Left lung (tissue), 10 donors: ENCODE results near the gene GPR78. TPM values are rescaled to one million over a fixed set of nuclear protein-coding genes. Genes with fewer than 3 reads are reported as not detected.

Experiments used
- ATAC-seq: fragments of 200-7000 bp; cut with Tn5 transposase; one replicate; pipeline ENCODE4 v1.9.1; 2020; ENCODE audit warnings: moderate library complexity
- DNase-seq, 4 donors: peaks; one replicate each; pipeline ENCODE4 v3.0.0-alpha.2; 2013 to 2020
- H3K27ac ChIP-seq, 2 donors: fragments of 200-600 bp; sonication (generic) in 1 of 2; one replicate each; pipeline versions ENCODE4 v1.5.0 to v1.8.0; 2020 to 2021
- H3K27me3 ChIP-seq, 2 donors: fragments of 200-600 bp; sonication (generic) in 1 of 2; one replicate each; pipeline versions ENCODE4 v1.5.0 to v1.8.0; 2020 to 2021
- H3K36me3 ChIP-seq, 2 donors: fragments of 200-600 bp; sonication (generic) in 1 of 2; one replicate each; pipeline versions ENCODE4 v1.5.0 to v1.8.0; 2020 to 2021
- H3K4me1 ChIP-seq, 2 donors: fragments of 200-600 bp; one replicate each; pipeline ENCODE4 v1.8.0; 2021
- H3K4me3 ChIP-seq, 2 donors: fragments of 200-600 bp; sonication (generic) in 1 of 2; one replicate each; pipeline versions ENCODE4 v1.5.0 to v1.8.0; 2020 to 2021; ENCODE audit warnings: mild to moderate bottlenecking in 1 of 2
- H3K9me3 ChIP-seq, 2 donors: fragments of 200-600 bp; sonication (generic) in 1 of 2; one replicate each; pipeline versions ENCODE4 v1.5.0 to v1.8.0; 2020 to 2021
- intact Hi-C, 2 donors: fragments of 100-400 bp; cut with DNase I; formaldehyde crosslinking; loops; one replicate each; pipeline versions ENCODE4 v1.11.2 to v1.14.2; 2022
- polyA plus RNA-seq, 6 donors: library from polyadenylated mRNA; unstranded; fragments of 120-200 nt; gene quantifications; one replicate each; pipeline ENCODE4 v1.2.1, GENCODE V29; 2013; ENCODE audit not compliant: insufficient read length in 6 of 6
- total RNA-seq, 2 donors: library from RNA; stranded (reverse); fragmentation: NEBNext Ultra II Directional; extraction: Animal tissue kit (Norgen Biotek cat#: 25700); gene quantifications; one replicate each; pipeline ENCODE4 v1.2.1, GENCODE V29; 2021
- TF ChIP-seq, protein P1 (sequence below), 2 donors: fragments of 200-600 bp; sonication (generic) in 1 of 2; IDR thresholded peaks; one replicate each; pipeline versions ENCODE4 v1.5.0 to v1.8.0; 2021; ENCODE audit warnings: antibody characterized with exemption in 2 of 2
- donor health status: DM: no; HTN: yes; CAD: no.
- donor health status: DM: no; HTN: no; CAD: no.

The GPR78 gene
- total and polyA plus RNA-seq, 8 donors = 0.07 to 0.67 (median 0.11) TPM

DNA sequence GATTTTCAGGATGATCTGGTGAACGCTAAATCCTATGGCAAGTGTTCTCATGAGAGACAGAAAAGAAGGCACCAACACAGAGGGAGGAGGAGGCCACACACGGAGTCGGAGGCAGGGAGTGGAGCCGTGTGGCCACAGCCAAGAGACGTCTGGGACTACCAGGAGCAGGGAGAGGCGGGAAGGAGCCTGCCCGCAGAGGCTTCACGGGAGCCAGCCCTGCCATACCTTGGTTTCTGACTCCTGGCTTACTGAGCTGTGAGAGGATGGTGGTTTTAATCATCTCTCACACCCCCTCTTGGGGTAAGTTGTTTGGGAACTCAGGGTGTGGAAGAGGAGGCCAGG is 33.5 kb upstream of the GPR78 start:
- Histone ChIP-seq H3K27me3 (no peaks in the 10 kb centered on the region), H3K4me3 (no peak overlapping the region), H3K27ac (no peak overlapping the region), H3K9me3 (no peaks in the 10 kb centered on the region), H3K4me1 (no peaks in the 10 kb centered on the region), H3K36me3 (no peaks in the 10 kb centered on the region)
- intact Hi-C loops = loop anchor here in 1 of 2 donors (10.0 kb wide), 1 partner anchor 72 kb away; no protein-coding TSS in a partner anchor
- ATAC-seq (no peak), DNase-seq (no peak)
- TF ChIP-seq, protein P1, sequence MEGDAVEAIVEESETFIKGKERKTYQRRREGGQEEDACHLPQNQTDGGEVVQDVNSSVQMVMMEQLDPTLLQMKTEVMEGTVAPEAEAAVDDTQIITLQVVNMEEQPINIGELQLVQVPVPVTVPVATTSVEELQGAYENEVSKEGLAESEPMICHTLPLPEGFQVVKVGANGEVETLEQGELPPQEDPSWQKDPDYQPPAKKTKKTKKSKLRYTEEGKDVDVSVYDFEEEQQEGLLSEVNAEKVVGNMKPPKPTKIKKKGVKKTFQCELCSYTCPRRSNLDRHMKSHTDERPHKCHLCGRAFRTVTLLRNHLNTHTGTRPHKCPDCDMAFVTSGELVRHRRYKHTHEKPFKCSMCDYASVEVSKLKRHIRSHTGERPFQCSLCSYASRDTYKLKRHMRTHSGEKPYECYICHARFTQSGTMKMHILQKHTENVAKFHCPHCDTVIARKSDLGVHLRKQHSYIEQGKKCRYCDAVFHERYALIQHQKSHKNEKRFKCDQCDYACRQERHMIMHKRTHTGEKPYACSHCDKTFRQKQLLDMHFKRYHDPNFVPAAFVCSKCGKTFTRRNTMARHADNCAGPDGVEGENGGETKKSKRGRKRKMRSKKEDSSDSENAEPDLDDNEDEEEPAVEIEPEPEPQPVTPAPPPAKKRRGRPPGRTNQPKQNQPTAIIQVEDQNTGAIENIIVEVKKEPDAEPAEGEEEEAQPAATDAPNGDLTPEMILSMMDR (IDR thresholded peaks at IDR 0.05) = no peak

DNA sequence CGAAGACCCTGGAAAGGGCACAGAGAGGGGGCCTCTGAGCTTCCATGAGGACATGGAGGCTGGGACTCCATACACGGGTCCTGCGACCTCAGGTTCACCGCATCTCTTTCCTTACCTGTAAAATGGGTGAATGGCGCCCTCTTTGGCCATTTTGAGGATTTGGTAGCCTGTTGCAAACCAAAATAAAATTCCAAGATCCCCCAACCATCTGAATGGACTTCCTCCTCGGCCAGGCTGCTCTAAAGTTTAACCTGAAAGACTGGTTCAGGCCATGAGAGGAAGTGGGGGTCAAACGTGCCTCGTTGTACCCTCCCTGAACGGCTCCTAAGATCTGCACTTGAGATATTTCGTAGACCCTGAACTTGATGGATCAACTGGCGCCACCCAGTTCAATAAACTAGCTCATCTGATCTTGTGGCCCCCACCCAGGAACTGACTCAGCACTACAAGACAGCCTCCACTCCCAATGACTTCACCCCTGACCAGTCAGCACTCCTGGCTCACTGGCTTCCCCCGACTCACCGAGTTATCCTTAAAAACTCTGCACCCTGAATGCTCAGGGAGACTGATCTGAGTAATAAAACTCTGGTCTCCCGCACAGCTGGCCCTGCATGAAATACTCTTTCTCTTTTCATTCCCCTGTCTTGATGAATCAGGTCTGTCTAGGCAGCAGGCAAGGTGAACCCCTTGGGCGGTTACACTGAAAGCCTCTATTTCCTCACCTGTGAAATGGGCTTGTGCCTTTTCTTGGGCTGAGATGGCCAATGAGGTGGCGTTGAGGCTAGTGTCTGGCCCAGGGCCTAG is 32.9 kb upstream of the GPR78 start:
- H3K27me3 ChIP-seq = no peaks in the 10 kb centered on the region
- DNase-seq (no peak), ATAC-seq (peak; percentile 65)
- intact Hi-C loops = loop anchor here in 1 of 2 donors (10.0 kb wide), 1 partner anchor 73 kb away; no protein-coding TSS in a partner anchor
- H3K27ac ChIP-seq = no peak overlapping the region
- H3K4me1 ChIP-seq = no peaks in the 10 kb centered on the region
- no peak overlapping the region for H3K4me3 ChIP-seq
- TF ChIP-seq, protein P1 (IDR thresholded peaks at IDR 0.05) = peak; percentile 28 to 45
- no peaks in the 10 kb centered on the region for H3K9me3 ChIP-seq
- no peaks in the 10 kb centered on the region for H3K36me3 ChIP-seq

DNA sequence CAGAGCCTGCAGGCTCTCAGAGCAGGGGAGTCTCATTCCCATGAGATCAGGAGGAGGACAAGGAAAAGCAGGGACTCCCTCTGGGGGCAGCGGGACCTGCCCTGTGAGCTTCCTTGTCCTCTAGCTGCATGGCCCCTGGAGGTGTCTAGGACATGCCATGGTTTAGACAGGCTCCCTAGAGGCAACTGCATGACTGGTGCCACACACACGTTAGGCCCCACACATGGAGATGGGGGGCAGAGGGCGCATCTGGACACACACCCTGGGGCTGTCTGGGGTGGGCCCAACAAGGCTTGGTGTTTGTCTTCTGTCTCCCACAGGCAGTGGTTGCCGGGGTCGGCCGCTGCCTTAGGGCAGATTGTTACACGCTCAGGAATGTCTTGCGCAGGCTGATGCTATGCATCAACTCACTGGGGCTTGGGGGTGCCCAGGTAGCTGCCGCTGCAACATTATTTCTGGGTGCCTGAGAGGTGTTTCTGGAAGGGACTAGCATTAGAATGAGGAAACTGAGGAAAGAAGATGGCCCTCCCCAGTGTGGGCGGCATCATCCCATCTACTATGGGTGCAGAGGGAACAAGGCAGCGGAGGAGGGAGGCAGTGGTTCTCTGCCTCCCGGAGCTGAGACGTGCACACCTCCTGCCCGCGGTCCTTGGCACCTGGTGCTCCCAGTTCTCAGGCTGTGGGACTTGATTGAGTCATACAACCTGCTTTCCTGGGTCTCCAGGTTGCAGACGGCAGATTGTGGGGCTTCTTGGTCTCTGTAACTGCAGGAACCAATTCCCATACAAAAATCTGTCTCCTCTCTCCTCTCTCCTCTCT is 32.1 kb upstream of the GPR78 start:
- Histone ChIP-seq H3K9me3 (no peaks in the 10 kb centered on the region), H3K27ac (no peak overlapping the region), H3K4me3 (no peak overlapping the region), H3K36me3 (no peaks in the 10 kb centered on the region), H3K27me3 (no peaks in the 10 kb centered on the region), H3K4me1 (no peaks in the 10 kb centered on the region)
- DNase-seq = no peak
- TF ChIP-seq, protein P1 (IDR thresholded peaks at IDR 0.05) = no peak
- no peak for ATAC-seq
- intact Hi-C loops = loop anchor here in 1 of 2 donors (10.0 kb wide), 1 partner anchor 73 kb away; no protein-coding TSS in a partner anchor

DNA sequence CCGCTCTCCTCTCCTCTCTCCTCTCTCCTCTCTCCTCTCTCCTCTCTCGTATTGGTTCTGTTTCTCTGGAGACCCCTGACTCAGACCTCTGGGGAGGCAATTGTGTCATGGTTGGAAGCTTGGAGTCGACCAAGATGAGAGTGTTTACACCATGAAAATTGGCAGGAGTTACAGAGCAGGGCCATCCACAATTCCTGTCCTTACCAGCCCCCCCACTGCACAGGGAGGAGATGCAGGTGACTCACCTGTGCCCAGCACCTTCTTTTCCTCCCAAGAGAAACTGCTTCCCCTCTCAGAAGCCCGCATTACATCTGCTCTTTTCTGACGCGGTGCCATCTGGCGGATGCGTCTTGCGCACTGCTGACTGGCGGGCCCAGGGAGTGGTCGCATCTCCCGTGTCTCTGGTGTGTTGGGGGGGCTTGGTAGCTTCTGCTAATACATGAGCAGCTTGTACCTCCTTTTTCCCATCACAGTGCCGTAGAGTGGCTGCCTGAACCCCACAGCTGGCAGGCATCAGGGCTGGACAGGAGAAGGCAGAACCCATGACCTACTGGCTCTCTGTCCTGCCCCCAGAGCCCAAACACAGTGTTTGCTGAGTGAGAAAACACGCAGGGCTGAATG is 31.4 kb upstream of the GPR78 start:
- Histone ChIP-seq H3K27me3 (no peaks in the 10 kb centered on the region), H3K4me1 (no peaks in the 10 kb centered on the region), H3K9me3 (no peaks in the 10 kb centered on the region), H3K36me3 (no peaks in the 10 kb centered on the region), H3K27ac (no peak overlapping the region), H3K4me3 (no peak overlapping the region)
- no peak for DNase-seq
- TF ChIP-seq, protein P1 (IDR thresholded peaks at IDR 0.05) = no peak
- no peak for ATAC-seq
- intact Hi-C loops = loop anchor here in 1 of 2 donors (10.0 kb wide), 1 partner anchor 74 kb away; no protein-coding TSS in a partner anchor
